G401 (cell line): ENCODE measurements around the gene CXCR1. TPM values are rescaled to one million over a fixed set of nuclear protein-coding genes. Genes with fewer than 3 reads are reported as not detected.
A peak's percentile ranks its signal among the peaks of the same experiment; 100 is the strongest.
"Not testable (repeated sequence)": the region's sequence is repeated elsewhere in the genome, so short reads cannot be mapped to it uniquely, and the experiment has no call there.

Source experiments
- DNase-seq: peaks from one replicate; pipeline ENCODE4 v3.0.0-alpha.2; 2015; ENCODE audit warnings: low spot score
- in situ Hi-C: cut with HindIII; loops from 2 replicates; pipeline ENCODE4 v1.10.0; 2016; ENCODE audit warnings: low sequenced_read_pairs, mixed read lengths
- total RNA-seq: library from RNA; depleted of rRNA; stranded (reverse); fragments of >200 nt; shearing (Covaris generic); gene quantifications from 2 replicates; pipeline ENCODE4 v1.2.3, GENCODE V29; 2014; rRNA removed

Gene CXCR1
- not detected in 2 replicates for total RNA-seq

DNA sequence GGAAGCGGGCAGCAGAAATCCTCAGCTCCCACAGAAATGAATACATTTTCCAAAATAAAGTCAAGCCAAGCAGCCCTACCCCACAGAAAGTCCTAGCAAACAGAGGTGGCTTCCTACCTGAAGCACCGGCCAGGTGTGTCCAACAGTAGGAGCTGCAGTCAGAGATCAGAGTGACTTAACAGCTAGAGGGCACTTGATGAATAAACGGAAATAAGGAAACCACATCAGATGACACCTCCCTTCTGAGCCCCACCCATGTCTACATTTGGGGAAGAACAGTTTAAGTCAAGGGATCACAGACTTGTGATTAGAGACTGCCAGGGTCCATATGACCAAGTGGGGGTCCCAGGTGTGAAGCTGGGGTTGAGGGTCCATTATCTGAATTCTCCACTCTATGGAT lies at the start of gene CXCR1:
Gene CXCR1 (minus strand): TSS at position 172 of the 400 bp plus-strand sequence. CDS start 1,751 bp downstream, outside the sequence.
- in situ Hi-C loops: no loop called here
- no peak for DNase-seq

DNA sequence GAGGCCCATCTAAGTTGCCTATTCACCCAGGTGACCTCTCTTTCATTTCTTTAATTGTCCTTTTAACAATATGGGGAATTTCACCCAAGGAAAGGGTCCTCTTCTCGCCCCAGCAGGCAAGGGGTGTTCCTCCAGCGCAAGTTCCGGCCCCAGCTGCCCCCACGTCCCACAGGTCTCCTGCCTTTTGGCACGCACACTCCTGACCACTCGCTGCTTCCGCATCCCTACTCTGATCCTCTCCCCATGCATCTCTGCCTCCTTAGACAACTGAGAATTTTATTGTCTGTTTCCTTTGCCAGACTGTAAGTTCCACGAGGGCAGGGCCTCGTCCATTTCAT lies 49.5 kb upstream of the CXCR1 start:
- in situ Hi-C loops: no loop called here
- no peak for DNase-seq

DNA sequence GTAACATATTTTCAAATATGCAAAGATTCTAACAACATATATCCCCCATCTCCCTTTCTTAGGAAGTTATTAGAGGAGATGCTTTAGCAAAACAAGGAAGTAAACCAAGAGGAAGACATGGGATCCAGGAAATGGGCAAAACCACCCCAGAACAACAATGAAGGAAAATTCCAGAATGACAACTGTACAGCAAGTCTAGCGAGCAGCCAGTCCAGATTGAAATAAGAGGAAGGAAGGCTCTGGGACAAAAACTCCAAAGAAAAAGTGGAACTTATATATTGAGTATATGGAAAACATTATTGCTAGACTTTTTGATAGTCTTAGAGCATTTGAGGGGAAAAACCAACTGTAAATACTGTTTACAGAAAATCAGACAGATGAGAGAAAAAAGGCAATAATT lies 47.4 kb upstream of the CXCR1 start:
- no peak for DNase-seq
- in situ Hi-C loops: no loop called here

DNA sequence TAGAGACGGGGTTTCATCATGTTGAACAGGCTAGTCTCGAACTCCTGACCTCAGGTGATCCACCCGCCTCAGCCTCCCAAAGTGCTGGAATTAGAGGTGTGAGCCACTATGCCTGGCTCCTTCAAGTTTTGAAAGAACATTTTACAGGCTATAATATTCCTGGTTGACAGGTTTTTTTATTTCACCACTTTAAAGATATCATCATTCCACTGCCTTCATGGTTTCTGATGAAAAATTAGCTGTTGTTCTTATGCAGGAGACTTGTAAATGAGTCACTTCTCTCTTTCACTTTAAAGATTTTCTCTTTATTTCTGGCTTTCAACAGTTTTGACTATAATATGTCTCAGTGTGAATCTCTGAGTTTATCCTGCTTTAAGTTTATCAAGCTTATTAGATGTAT lies 42.3 kb upstream of the CXCR1 start:
- DNase-seq: no peak
- in situ Hi-C loops: no loop called here

DNA sequence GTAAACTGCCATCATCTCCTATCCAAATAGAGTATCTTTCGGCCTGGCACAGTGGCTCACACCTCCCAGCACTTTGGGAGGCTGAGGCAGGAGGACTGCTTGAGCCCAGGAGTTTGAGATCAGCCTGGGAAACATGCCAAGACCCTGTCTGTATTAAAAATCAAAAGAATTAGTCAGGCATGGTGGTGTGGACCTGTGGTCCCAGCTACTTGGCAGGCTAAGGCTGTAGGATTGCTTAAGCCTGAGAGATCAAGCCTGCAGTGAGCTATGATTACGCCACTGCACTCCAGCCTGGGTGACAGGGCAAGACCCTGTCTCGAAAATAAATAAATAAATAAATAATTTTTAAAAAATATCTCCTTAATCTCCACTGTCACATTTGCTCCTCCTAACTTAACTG lies 35.5 kb upstream of the CXCR1 start:
- in situ Hi-C loops: no loop called here
- no peak for DNase-seq

DNA sequence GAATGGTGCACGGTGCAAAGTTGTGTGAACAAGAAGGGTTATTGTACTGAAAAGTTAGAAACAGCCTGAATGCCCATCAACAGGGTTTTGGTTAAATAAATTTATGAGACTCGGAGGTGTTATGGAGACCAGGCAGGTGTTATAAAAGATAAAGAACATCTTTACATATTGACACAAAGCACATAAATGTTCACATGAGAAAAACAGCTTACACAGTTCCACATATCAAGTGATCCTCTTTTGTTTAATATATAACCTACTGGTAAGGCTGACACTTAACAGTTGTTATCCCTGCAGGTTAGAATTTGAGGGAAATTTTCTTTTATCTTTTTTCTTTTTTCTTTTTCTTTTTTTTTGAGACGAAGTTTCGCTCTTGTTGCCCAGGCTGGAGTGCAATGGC lies 30.2 kb upstream of the CXCR1 start:
- no peak for DNase-seq
- in situ Hi-C loops: no loop called here

DNA sequence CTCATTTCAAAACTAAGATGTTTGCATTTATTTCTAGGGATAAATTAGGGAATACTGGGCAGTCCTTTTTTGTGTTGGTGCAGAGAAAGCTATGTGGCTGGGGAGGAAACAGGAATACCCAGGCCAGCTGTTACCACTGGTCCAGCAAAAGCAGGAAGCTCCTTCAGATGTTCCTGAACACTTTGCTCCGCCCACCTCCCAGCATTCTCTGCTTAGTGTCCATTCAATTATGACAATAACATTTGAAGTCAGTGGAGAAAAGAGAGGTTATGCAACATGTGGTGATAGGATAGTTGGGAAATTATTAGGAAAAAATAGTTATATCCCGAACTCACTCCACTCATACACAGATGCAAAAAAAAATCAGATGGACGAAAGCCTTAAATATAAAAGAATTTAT lies 28.1 kb upstream of the CXCR1 start:
- in situ Hi-C loops: no loop called here
- no peak for DNase-seq

DNA sequence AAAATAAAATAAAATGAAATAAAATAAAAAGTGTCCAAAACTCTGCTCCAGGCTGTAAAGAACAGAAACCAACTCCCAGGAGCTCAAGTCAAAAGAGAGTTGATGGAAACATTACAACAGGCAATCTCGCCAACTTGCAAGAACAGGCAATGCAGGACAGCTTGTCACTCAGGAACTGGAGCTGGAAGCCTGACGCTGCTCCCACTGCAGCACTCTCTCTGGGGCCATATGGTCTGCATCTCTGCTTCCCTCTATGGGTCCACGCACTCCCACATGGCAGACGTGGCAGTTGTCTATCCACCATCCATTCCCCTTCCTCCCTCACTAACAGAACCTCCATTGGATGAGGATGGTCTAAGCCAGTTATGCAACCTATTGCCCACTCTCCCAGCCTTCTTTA lies 26.9 kb upstream of the CXCR1 start:
- in situ Hi-C loops: no loop called here
- DNase-seq: peak; percentile 4

DNA sequence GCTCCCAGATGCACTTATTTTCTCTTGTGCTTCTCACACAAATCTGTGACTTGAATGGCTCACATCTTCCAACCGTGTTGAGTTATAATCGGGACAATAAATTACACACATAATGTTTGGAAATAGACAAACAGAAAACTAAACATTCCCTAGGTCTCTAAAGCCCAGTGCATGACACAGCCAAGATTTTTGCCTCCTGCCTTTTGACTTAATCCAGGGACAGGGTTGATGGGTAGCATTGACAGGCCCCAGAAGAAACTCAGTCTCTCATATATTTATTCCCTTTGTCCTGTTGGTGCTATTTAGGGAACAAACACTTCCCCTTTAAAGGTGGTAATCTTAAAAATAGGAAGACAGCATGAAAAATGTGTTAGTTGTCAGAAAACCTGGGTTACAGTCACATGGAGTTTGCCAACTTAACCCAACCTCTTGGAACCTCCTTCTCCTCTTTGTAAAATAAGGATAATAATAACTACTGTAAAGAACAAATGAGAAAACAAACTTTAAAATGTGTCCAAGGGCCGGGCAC lies 26.2 kb upstream of the CXCR1 start:
- DNase-seq: no peak
- in situ Hi-C loops: no loop called here

DNA sequence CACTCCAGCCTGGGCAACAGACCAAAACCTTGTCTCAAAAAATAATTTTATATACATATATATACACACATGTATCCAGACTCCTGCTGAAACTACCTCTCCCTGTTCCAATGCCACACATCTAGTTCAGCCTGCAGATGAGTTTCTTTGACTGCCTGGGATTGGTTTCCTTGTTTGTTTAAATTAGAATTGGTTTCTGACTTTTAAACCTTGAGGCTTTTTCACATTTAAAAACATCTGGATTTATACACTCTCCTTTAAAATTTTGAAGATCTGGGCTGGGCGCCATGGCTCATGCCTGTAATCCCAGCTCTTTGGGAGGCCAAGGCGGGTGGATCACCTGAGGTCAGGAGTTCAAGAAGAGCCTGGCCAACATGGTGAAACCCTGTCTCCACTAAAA lies 21.8 kb upstream of the CXCR1 start:
- in situ Hi-C loops: no loop called here

DNA sequence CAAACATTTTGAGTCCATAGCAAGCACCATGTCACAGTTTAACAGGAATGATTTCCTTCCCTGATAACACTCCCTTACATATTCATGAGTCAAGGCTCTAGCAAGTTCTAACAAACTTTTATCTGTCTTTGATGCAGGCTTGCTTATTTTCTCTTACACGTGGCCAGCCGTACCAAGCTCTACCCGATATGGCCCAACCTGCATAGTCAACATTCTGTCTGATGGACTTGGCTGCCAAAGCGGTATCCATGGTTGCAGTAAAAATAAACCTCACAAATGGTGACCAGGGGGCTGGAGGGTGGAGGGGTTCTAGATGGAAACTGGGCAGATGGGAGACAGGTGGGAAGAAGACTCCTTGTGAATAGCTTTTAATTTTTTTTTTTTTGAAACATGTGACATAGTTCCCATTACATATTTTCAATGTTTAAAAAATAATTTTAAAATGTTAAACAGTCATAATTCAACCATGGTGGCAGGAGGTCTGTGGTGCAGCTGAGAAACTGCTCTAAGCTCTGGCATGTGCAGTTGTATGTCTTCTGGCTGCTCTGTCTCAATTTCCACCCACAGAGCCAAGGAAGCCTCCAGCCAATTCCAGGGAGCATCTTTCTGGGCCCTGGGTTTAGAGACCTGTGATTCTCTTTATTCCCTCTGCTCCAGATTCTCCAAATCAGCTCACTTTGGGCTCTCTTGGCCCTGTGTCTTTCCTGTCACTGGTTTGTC lies 20.7 kb upstream of the CXCR1 start:
- in situ Hi-C loops: no loop called here

More for the DNA sequence above, 21.8 kb upstream of the CXCR1 start:
- no peak for DNase-seq

DNA sequence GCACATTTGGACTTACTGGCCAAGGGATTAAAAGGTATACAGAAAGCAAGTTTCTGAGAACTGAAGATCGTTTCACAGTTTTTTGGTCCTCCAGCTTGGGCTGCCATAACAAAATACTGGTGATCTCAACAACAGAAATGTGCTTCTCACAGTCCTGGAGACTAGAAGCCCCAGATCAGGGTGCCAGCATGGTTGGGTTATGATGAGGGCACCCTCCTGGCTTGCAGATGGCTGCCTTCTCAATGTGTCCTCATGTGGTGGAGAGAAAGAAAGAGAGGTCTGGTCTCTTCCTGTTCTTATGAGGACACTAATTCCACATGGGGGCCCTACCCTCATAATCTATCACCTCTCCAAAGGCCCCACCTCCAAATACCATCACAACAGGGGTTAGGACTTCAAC lies 20.1 kb upstream of the CXCR1 start:
- in situ Hi-C loops: no loop called here
- no peak for DNase-seq

More for the DNA sequence above, 20.7 kb upstream of the CXCR1 start:
- DNase-seq: no peak

DNA sequence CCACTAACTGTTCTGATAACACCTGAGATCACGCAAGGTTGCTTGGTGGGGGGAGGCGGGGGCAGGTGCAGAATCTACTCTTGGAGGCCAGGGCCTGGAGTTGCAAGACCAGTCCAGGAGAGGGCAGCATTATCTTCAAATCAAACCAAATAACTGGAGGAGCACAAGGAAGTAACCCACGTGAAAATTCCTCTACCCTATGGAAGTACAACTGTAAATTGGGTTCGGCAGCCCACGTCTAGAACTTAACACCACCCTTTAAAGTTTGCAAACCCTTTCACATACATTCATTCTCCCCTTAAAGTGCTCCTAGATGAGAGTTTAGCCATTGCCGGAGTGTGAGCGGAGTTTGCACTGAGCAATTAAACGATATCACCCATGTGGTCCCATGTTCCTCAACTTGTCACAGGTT lies 19.6 kb upstream of the CXCR1 start:
- peak; percentile 63 for DNase-seq
- in situ Hi-C loops: no loop called here

DNA sequence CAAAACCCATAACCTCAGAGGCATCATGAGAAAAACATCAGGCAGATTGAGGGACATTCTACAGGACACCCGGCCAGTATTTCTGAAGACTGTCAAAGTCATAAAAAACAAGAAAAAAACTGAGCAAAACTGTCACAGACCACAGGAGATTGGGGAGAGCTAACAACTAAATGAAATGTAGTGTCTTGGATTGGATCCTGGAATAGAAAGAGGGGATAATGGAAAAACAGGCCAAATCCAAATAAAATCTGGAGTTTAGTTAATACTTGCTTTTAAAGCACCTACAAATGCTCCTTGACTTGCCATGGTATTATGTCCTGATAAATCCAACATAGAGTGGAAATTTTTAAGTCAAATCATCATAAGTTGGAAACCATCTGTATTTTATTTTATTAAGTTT lies 17.6 kb upstream of the CXCR1 start:
- in situ Hi-C loops: no loop called here
- no peak for DNase-seq

DNA sequence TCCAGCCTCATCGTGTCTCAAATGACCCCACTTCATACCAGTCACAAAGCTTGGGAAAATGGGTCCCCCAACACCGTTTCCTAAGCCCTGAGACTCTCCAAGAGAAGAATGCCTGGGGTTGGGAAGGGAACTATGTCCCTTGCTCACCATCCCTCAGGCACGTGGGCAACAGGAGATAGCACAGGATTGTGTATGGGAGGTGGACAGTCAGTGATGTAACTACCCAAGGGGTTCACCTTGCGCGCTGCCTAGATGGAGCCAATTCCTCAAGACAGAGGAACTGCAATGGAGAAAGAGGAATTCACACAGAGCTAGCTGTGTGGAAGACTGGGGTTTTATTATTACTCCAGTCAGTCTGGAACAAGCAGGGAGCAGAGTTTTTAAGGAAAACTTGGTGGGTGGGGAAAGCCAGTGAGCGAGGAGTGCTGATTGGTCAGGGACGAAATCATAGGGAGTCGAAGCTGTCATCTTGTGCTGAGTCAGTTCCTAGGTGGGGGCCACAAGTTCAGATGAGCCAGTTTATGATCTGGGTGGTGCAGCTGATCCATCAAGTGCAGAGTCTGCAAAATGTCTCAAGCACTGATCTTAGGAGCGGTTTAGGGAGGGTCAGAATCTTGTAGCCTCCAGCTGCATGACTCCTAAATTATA lies 13.8 kb upstream of the CXCR1 start:
- in situ Hi-C loops: no loop called here

DNA sequence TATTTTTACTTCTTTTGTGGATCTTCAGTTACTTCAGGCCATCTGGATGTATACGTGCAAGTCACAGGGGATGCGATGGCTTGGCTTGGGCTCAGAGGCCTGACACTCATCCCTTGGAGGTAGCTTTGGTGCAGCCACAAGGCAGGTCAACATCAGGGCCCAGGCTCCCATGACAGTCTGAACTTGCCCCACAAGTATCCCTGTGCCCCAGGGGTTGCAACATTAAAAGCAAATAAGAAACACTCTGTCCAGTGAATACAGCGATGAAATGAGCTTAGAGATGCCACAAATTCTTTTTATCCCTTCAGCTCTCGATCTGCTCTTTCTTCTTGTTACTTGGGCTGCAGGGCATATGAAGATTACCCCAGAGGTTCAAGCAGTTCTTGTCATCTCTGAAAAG lies 13.0 kb upstream of the CXCR1 start:
- in situ Hi-C loops: no loop called here
- no peak for DNase-seq

More for the DNA sequence above, 13.8 kb upstream of the CXCR1 start:
- DNase-seq: no peak

DNA sequence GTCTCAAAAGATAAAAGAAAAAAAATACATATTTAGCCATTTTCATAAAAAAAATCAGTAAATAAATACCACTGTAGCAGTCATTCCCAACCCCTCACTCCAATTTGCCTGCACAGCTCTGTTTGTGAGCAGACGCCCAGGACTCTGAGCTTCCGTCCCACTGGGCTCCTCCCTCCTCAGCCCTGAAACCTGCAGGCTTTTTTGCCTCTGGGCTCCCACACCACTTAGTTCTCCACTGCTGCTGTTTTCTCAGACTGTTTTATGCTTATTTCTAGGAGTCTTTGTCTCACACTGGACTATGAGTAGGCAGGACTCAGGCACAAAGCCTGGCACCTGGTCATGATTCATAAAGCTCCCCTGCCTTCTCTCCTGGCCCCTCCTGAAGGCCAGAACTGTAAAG lies 6.1 kb upstream of the CXCR1 start:
- no peak for DNase-seq
- in situ Hi-C loops: no loop called here

DNA sequence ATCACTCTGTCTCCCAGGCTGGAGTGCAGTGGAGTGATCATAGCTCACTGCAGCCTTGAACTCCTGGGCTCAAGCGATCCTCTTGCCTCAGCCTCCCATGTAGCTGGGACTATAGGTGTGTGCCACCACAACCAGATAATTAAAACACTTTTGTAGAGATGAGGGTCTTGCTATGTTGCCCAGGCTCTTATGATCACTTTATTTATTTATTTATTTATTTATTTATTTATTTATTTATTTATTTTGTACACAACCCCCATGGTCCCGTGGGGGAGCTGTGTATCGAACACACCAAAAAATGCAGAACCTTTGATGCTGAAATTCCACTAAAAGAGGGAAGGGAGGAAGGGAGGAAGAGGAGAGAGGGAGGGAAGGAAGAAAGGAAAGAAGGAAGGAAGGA lies 5.0 kb upstream of the CXCR1 start:
- DNase-seq, in situ Hi-C loops: not testable (repeated sequence)

DNA sequence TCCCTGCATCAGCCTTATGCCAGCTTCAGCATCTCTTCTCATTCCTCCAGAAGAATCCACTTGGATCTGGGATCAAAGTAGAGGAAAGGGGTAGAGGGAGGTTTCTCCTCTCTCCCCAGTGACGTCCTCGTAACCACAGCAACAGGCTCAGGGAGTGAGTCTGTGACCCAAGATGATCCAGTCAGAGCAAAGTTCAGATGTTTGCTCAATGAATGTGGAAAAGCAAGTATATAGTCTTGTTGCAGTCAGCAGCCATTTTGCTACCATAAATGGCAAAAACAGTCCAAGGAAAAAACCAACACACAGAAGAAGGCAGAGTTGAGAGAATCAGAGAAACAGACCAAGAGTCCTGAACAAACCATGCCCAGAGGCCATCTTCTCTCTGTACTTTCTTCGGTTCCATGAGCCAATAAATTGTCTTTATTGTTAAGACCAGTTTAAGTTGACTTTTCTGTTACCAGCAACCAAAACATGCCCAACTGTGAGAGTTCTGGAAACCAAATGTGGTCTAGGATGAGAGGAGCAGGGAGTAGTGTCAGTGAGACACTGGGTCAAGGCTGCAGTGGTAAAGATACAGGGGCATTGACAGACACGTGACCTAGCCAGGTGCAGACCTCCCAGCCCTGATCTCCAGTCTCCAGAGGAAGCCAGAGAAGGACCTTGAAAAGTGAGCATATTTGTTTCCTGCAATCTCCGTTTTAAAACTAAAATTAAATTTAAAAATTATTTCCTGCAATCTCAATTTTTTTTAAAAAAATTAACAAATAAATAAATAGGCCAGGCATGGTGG lies 3.2 kb upstream of the CXCR1 start:
- in situ Hi-C loops: no loop called here
- no peak for DNase-seq
